HEK293 (cell line): ENCODE measurements around the gene KLHL18.

ENCODE experiments used
- CTCF ChIA-PET: fragments of 350-600 bp; formaldehyde crosslinking; extraction: SDS; loops from one replicate; lab custom pipeline; 2021; ENCODE audit warnings: antibody characterized with exemption; lab: Yijun Ruan, JAX
- POLR2A ChIA-PET: fragments of 300-600 bp; formaldehyde crosslinking; extraction: SDS; loops from one replicate; lab custom pipeline; 2020; ENCODE audit warnings: antibody characterized with exemption, inconsistent platforms; lab: Yijun Ruan, JAX
- H3K27ac ChIP-seq: fragments of 200-500 bp; sonication (Bioruptor generic); 2 replicates; pipeline ENCODE4 v1.5.1; 2014; ENCODE audit warnings: low read depth, low read length, control low read depth, inconsistent platforms; ENCODE audit errors: extremely low read depth
- H3K36me3 ChIP-seq, 2 experiments: fragments of 200-500 bp in 1 of 2; sonication (Bioruptor generic) in 1 of 2; 1 replicate in 1 of 2; 2 replicates in 1 of 2; pipeline ENCODE4 v1.5.1; 2014 to 2017; ENCODE audit warnings: inconsistent platforms in 2 of 2, low read length in 2 of 2; ENCODE audit not compliant: control insufficient read depth in 2 of 2, insufficient read depth in 1 of 2
- H3K4me1 ChIP-seq: fragments of 200-500 bp; sonication (Bioruptor generic); 2 replicates; pipeline ENCODE4 v1.5.1; 2014; ENCODE audit warnings: mild to moderate bottlenecking, low read length, inconsistent platforms; ENCODE audit not compliant: control insufficient read depth, insufficient read depth
- H3K4me3 ChIP-seq: 2 replicates; pipeline ENCODE4 v1.5.1; 2011; ENCODE audit warnings: low read depth, mild to moderate bottlenecking, control low read depth, low read length, moderate library complexity
- H3K9me3 ChIP-seq: fragments of 200-500 bp; sonication (Bioruptor generic); 2 replicates; pipeline ENCODE4 v1.5.1; 2014; ENCODE audit warnings: low read depth, low read length, inconsistent platforms; ENCODE audit not compliant: control insufficient read depth, insufficient read depth
- GLI4 ChIP-seq: fragments of 450-650 bp; formaldehyde crosslinking; IDR thresholded peaks from 2 replicates; pipeline ENCODE4 v1.5.1; 2016; ENCODE audit warnings: missing biosample characterization, missing genetic modification characterization
- IKZF3 ChIP-seq: fragments of 450-650 bp; IDR thresholded peaks from 2 replicates; pipeline ENCODE4 v1.5.0; 2018; ENCODE audit warnings: missing biosample characterization, mild to moderate bottlenecking, missing genetic modification characterization, moderate library complexity
- KLF1 ChIP-seq: fragments of 450-650 bp; formaldehyde crosslinking; IDR thresholded peaks from 2 replicates; pipeline ENCODE4 v1.5.1; 2016; ENCODE audit warnings: missing biosample characterization, missing genetic modification characterization
- KLF17 ChIP-seq: fragments of 450-650 bp; formaldehyde crosslinking; IDR thresholded peaks from 2 replicates; pipeline ENCODE4 v1.5.1; 2016; ENCODE audit warnings: missing biosample characterization, missing genetic modification characterization
- SCRT2 ChIP-seq: fragments of 450-650 bp; formaldehyde crosslinking; IDR thresholded peaks from 2 replicates; pipeline ENCODE4 v1.5.1; 2016; ENCODE audit warnings: missing biosample characterization, missing genetic modification characterization
- SP3 ChIP-seq: fragments of 450-650 bp; formaldehyde crosslinking; IDR thresholded peaks from 2 replicates; pipeline ENCODE4 v1.5.1; 2016; ENCODE audit warnings: missing biosample characterization, missing genetic modification characterization
- ZBTB7A ChIP-seq: fragments of 450-650 bp; formaldehyde crosslinking; IDR thresholded peaks from 2 replicates; pipeline ENCODE4 v1.5.1; 2016; ENCODE audit warnings: low read depth, missing biosample characterization, missing genetic modification characterization
- ZFP41 ChIP-seq: fragments of 450-650 bp; formaldehyde crosslinking; IDR thresholded peaks from 2 replicates; pipeline ENCODE4 v1.5.1; 2016; ENCODE audit warnings: missing biosample characterization, missing genetic modification characterization, borderline replicate concordance
- ZNF146 ChIP-seq: fragments of 450-650 bp; formaldehyde crosslinking; IDR thresholded peaks from 2 replicates; pipeline ENCODE4 v1.5.1; 2016; ENCODE audit warnings: missing biosample characterization, missing genetic modification characterization
- ZNF157 ChIP-seq: fragments of 450-650 bp; formaldehyde crosslinking; IDR thresholded peaks from 2 replicates; pipeline ENCODE4 v1.5.1; 2016; ENCODE audit warnings: missing biosample characterization, missing genetic modification characterization
- ZNF169 ChIP-seq: fragments of 450-650 bp; formaldehyde crosslinking; IDR thresholded peaks from 2 replicates; pipeline ENCODE4 v1.5.1; 2016; ENCODE audit warnings: missing biosample characterization, missing genetic modification characterization
- ZNF24 ChIP-seq: fragments of 450-650 bp; formaldehyde crosslinking; IDR thresholded peaks from 2 replicates; pipeline ENCODE4 v1.5.1; 2016; ENCODE audit warnings: missing biosample characterization, missing genetic modification characterization
- ZNF248 ChIP-seq: fragments of 450-650 bp; formaldehyde crosslinking; IDR thresholded peaks from 2 replicates; pipeline ENCODE4 v1.5.1; 2017; ENCODE audit warnings: missing biosample characterization, missing genetic modification characterization
- ZNF366 ChIP-seq: fragments of 450-650 bp; formaldehyde crosslinking; conservative IDR thresholded peaks from 2 replicates; pipeline ENCODE4 v1.5.1; 2016; ENCODE audit warnings: missing biosample characterization, missing genetic modification characterization
- ZNF398 ChIP-seq: fragments of 450-650 bp; formaldehyde crosslinking; IDR thresholded peaks from 2 replicates; pipeline ENCODE4 v1.5.1; 2017; ENCODE audit warnings: missing biosample characterization, missing genetic modification characterization
- ZNF518A ChIP-seq: fragments of 450-650 bp; formaldehyde crosslinking; conservative IDR thresholded peaks from 2 replicates; pipeline ENCODE4 v1.5.1; 2016; ENCODE audit warnings: low read depth, missing biosample characterization, missing genetic modification characterization
- ZNF571 ChIP-seq: fragments of 450-650 bp; formaldehyde crosslinking; IDR thresholded peaks from 2 replicates; pipeline ENCODE4 v1.5.0; 2017; ENCODE audit warnings: missing biosample characterization, missing genetic modification characterization
- ZNF610 ChIP-seq: fragments of 450-650 bp; formaldehyde crosslinking; IDR thresholded peaks from 2 replicates; pipeline ENCODE4 v1.5.1; 2016; ENCODE audit warnings: missing biosample characterization, missing genetic modification characterization, borderline replicate concordance
- ZNF654 ChIP-seq: fragments of 450-650 bp; formaldehyde crosslinking; IDR thresholded peaks from 2 replicates; pipeline ENCODE4 v1.5.1; 2016; ENCODE audit warnings: low read depth, missing biosample characterization, missing genetic modification characterization
- ZNF768 ChIP-seq: fragments of 450-650 bp; formaldehyde crosslinking; IDR thresholded peaks from 2 replicates; pipeline ENCODE4 v1.5.1; 2018; ENCODE audit warnings: missing biosample characterization, mild to moderate bottlenecking, missing genetic modification characterization
- ZSCAN23 ChIP-seq: fragments of 450-650 bp; formaldehyde crosslinking; IDR thresholded peaks from 2 replicates; pipeline ENCODE4 v1.5.1; 2016; ENCODE audit warnings: missing biosample characterization, missing genetic modification characterization

The KLHL18 gene

GRCh38 chr3:47378869-47379268 is 96.1 kb downstream of the KLHL18 start:
- H3K4me1 ChIP-seq, result no peaks in the 10 kb centered on the region

GRCh38 chr3:47379411-47379899 is 96.7 kb downstream of the KLHL18 start:
- TF ChIP-seq IKZF3 (tag by site-specific recombination), result no peak
- TF ChIP-seq KLF1 (tag by site-specific recombination), result no peak
- TF ChIP-seq ZNF610 (tag by site-specific recombination), result no peak
- Histone ChIP-seq H3K4me1 (no peaks in the 10 kb centered on the region), H3K9me3 (no peaks in the 10 kb centered on the region), H3K4me3 (peak overlapping the region; percentile 95; the same call in 1 of the 2 replicates), H3K27ac (no peak overlapping the region), H3K36me3 (no peaks in the 10 kb centered on the region)
- ChIA-PET POLR2A (interaction anchor here (1.4 kb wide), 1 partner anchor 32 kb away, joined by 3 read pairs; no protein-coding TSS in a partner anchor), CTCF (no interaction called here)

More at GRCh38 chr3:47378869-47379268, 96.1 kb downstream of the KLHL18 start:
- no peak overlapping the region for H3K4me3 ChIP-seq
- no peaks in the 10 kb centered on the region for H3K36me3 ChIP-seq
- TF ChIP-seq GLI4 (tag by site-specific recombination) (no peak), ZNF146 (peak; percentile 90)
- no peaks in the 10 kb centered on the region for H3K9me3 ChIP-seq
- H3K27ac ChIP-seq, result no peak overlapping the region
- POLR2A ChIA-PET, result no interaction called here
- CTCF ChIA-PET, result interaction anchor here (0.9 kb wide), 1 partner anchor 135 kb away, joined by 3 read pairs; the partner anchor contains the start of gene ELP6

- H3K4me3 ChIP-seq, result peak overlapping the region; percentile 95
- CTCF ChIA-PET, result no interaction called here
- H3K9me3 ChIP-seq, result no peaks in the 10 kb centered on the region
- H3K36me3 ChIP-seq, result peaks cover 0 to 1% of the 10 kb centered on the region in 2 experiments; a peak in 1 of 3 replicates
- H3K4me1 ChIP-seq, result no peaks in the 10 kb centered on the region
- peak overlapping the region; percentile 76 for H3K27ac ChIP-seq
- POLR2A ChIA-PET, result interaction anchor here (0.6 to 1.4 kb wide), 12 partner anchors 9 to 534 kb away, joined by 3 to 13 read pairs (median 3); no protein-coding TSS in a partner anchor
- TF ChIP-seq ZBTB7A (no peak), ZNF398 (tag by site-specific recombination) (no peak; the same call in 1 of the 2 replicates), ZNF157 (tag by site-specific recombination) (no peak), ZFP41 (tag by site-specific recombination) (no peak), KLF17 (peak; percentile 84; the same call in 1 of the 2 replicates), ZNF169 (tag by site-specific recombination) (no peak), ZNF768 (tag by site-specific recombination) (no peak), ZNF366 (tag by site-specific recombination) (peak; percentile 18; the same call in 1 of the 2 replicates), ZNF248 (tag by site-specific recombination) (no peak), ZNF518A (no peak), ZNF654 (tag by site-specific recombination) (no peak), SP3 (tag by site-specific recombination) (no peak), SCRT2 (tag by site-specific recombination) (peak; percentile 97), ZNF24 (tag by site-specific recombination) (no peak), ZSCAN23 (tag by site-specific recombination) (no peak), ZNF571 (tag by site-specific recombination) (no peak)
These were observed 97.4 kb downstream of the KLHL18 start for GRCh38 chr3:47380026-47380600.
